Activated T-cell treated with anti-CD3 and anti-CD28 coated beads, Interleukin-2, amount 50 U/mL, for 24 hours (primary cell): Measurements from ENCODE around the gene TMEM92.

Source experiments
- DNase-seq: peaks from one replicate; pipeline ENCODE4 v3.0.0-alpha.2; 2020
- H3K27ac Mint-ChIP-seq: 2 replicates; pipeline ENCODE4 v1.8.0; 2020; ENCODE audit warnings: mild to moderate bottlenecking, mixed read lengths
- H3K27me3 Mint-ChIP-seq: 2 replicates; pipeline ENCODE4 v1.8.0; 2020; ENCODE audit warnings: mixed read lengths
- H3K36me3 Mint-ChIP-seq: 2 replicates; pipeline ENCODE4 v1.8.0; 2020; ENCODE audit warnings: low read depth, mixed read lengths
- H3K4me1 Mint-ChIP-seq: 2 replicates; pipeline ENCODE4 v1.8.0; 2020; ENCODE audit warnings: low read depth, mixed read lengths
- H3K4me3 Mint-ChIP-seq: 2 replicates; pipeline ENCODE4 v1.8.0; 2020; ENCODE audit warnings: mild to moderate bottlenecking, moderate library complexity, mixed read lengths
- H3K9me3 Mint-ChIP-seq: 2 replicates; pipeline ENCODE4 v1.8.0; 2020; ENCODE audit warnings: mixed read lengths

The TMEM92 gene

GRCh38 chr17:50274142-50274896, at the start of gene TMEM92:
Gene TMEM92 (plus strand): TSS chr17:50274466. CDS start chr17:50274502, 36 bp downstream.
- H3K4me3 Mint-ChIP-seq: no peak within 1 kb of the TSS
- H3K36me3 Mint-ChIP-seq: no peaks in the 10 kb centered on the region
- H3K27me3 Mint-ChIP-seq: peaks cover 61% of the 10 kb centered on the region
- no peak for DNase-seq
- H3K27ac Mint-ChIP-seq: no peak within 1 kb of the TSS
- H3K4me1 Mint-ChIP-seq: peaks cover 5% of the 10 kb centered on the region
- no peaks in the 10 kb centered on the region for H3K9me3 Mint-ChIP-seq

- no peak for DNase-seq
- Mint-ChIP-seq H3K9me3 (peaks cover 10% of the 10 kb centered on the region), H3K4me1 (peaks cover 1% of the 10 kb centered on the region), H3K36me3 (peaks cover 6% of the 10 kb centered on the region), H3K4me3 (no peak overlapping the region), H3K27ac (no peak overlapping the region), H3K27me3 (peaks cover 9% of the 10 kb centered on the region)
These were observed 48.5 kb upstream of the TMEM92 start for GRCh38 chr17:50225701-50226240.

- Mint-ChIP-seq H3K36me3 (no peaks in the 10 kb centered on the region), H3K27me3 (peaks cover 50% of the 10 kb centered on the region), H3K4me1 (no peaks in the 10 kb centered on the region), H3K4me3 (no peak overlapping the region), H3K9me3 (no peaks in the 10 kb centered on the region), H3K27ac (no peak overlapping the region)
- no peak for DNase-seq
These were observed 39.7 kb upstream of the TMEM92 start for GRCh38 chr17:50234581-50234980.

- no peak overlapping the region for H3K4me3 Mint-ChIP-seq
- H3K27ac Mint-ChIP-seq: no peak overlapping the region
- H3K4me1 Mint-ChIP-seq: no peaks in the 10 kb centered on the region
- no peaks in the 10 kb centered on the region for H3K9me3 Mint-ChIP-seq
- H3K27me3 Mint-ChIP-seq: peaks cover 53% of the 10 kb centered on the region
- H3K36me3 Mint-ChIP-seq: no peaks in the 10 kb centered on the region
- no peak for DNase-seq
These were observed 36.4 kb upstream of the TMEM92 start for GRCh38 chr17:50237901-50238300.

- Mint-ChIP-seq H3K9me3 (no peaks in the 10 kb centered on the region), H3K36me3 (no peaks in the 10 kb centered on the region), H3K27me3 (peaks cover 54% of the 10 kb centered on the region), H3K4me1 (no peaks in the 10 kb centered on the region), H3K4me3 (no peak overlapping the region), H3K27ac (no peak overlapping the region)
- DNase-seq: no peak
These were observed 35.5 kb upstream of the TMEM92 start for GRCh38 chr17:50238601-50239280.

GRCh38 chr17:50239937-50240336, 34.3 kb upstream of the TMEM92 start:
- H3K4me3 Mint-ChIP-seq: no peak overlapping the region
- no peak overlapping the region for H3K27ac Mint-ChIP-seq
- H3K9me3 Mint-ChIP-seq: no peaks in the 10 kb centered on the region
- H3K36me3 Mint-ChIP-seq: no peaks in the 10 kb centered on the region
- H3K4me1 Mint-ChIP-seq: no peaks in the 10 kb centered on the region
- no peak for DNase-seq
- H3K27me3 Mint-ChIP-seq: peaks cover 55% of the 10 kb centered on the region

- H3K27me3 Mint-ChIP-seq: peaks cover 52% of the 10 kb centered on the region
- no peak for DNase-seq
- no peak overlapping the region for H3K27ac Mint-ChIP-seq
- no peak overlapping the region for H3K4me3 Mint-ChIP-seq
- H3K36me3 Mint-ChIP-seq: no peaks in the 10 kb centered on the region
- no peaks in the 10 kb centered on the region for H3K4me1 Mint-ChIP-seq
- no peaks in the 10 kb centered on the region for H3K9me3 Mint-ChIP-seq
These were observed 33.4 kb upstream of the TMEM92 start for GRCh38 chr17:50240851-50241250.

GRCh38 chr17:50241431-50241830, 32.8 kb upstream of the TMEM92 start:
- DNase-seq: no peak
- Mint-ChIP-seq H3K4me1 (no peaks in the 10 kb centered on the region), H3K4me3 (no peak overlapping the region), H3K27ac (no peak overlapping the region), H3K27me3 (peaks cover 52% of the 10 kb centered on the region), H3K36me3 (no peaks in the 10 kb centered on the region), H3K9me3 (no peaks in the 10 kb centered on the region)

GRCh38 chr17:50244771-50245170, 29.5 kb upstream of the TMEM92 start:
- DNase-seq: no peak
- H3K27me3 Mint-ChIP-seq: peaks cover 52% of the 10 kb centered on the region
- H3K27ac Mint-ChIP-seq: no peak overlapping the region
- H3K9me3 Mint-ChIP-seq: peaks cover 14% of the 10 kb centered on the region
- H3K36me3 Mint-ChIP-seq: no peaks in the 10 kb centered on the region
- no peak overlapping the region for H3K4me3 Mint-ChIP-seq
- no peaks in the 10 kb centered on the region for H3K4me1 Mint-ChIP-seq

GRCh38 chr17:50248255-50248654, 26.0 kb upstream of the TMEM92 start:
- Mint-ChIP-seq H3K27me3 (peaks cover 49% of the 10 kb centered on the region), H3K4me3 (no peak overlapping the region), H3K9me3 (peaks cover 14% of the 10 kb centered on the region), H3K4me1 (no peaks in the 10 kb centered on the region), H3K36me3 (no peaks in the 10 kb centered on the region), H3K27ac (no peak overlapping the region)
- no peak for DNase-seq

GRCh38 chr17:50252781-50253180, 21.5 kb upstream of the TMEM92 start:
- H3K4me1 Mint-ChIP-seq: no peaks in the 10 kb centered on the region
- no peak overlapping the region for H3K27ac Mint-ChIP-seq
- peaks cover 43% of the 10 kb centered on the region for H3K27me3 Mint-ChIP-seq
- H3K4me3 Mint-ChIP-seq: no peak overlapping the region
- no peaks in the 10 kb centered on the region for H3K36me3 Mint-ChIP-seq
- H3K9me3 Mint-ChIP-seq: peaks cover 14% of the 10 kb centered on the region
- no peak for DNase-seq

- no peaks in the 10 kb centered on the region for H3K36me3 Mint-ChIP-seq
- H3K27ac Mint-ChIP-seq: no peak overlapping the region
- H3K4me1 Mint-ChIP-seq: no peaks in the 10 kb centered on the region
- H3K4me3 Mint-ChIP-seq: no peak overlapping the region
- no peak for DNase-seq
- H3K9me3 Mint-ChIP-seq: no peaks in the 10 kb centered on the region
- H3K27me3 Mint-ChIP-seq: peaks cover 18% of the 10 kb centered on the region
These were observed 18.3 kb upstream of the TMEM92 start for GRCh38 chr17:50255766-50256635.

- no peaks in the 10 kb centered on the region for H3K36me3 Mint-ChIP-seq
- no peak overlapping the region for H3K27ac Mint-ChIP-seq
- no peaks in the 10 kb centered on the region for H3K9me3 Mint-ChIP-seq
These were observed 17.2 kb upstream of the TMEM92 start for GRCh38 chr17:50256826-50257618.

More at GRCh38 chr17:50256826-50257618, 17.2 kb upstream of the TMEM92 start:
- no peak for DNase-seq
- Mint-ChIP-seq H3K27me3 (peaks cover 11% of the 10 kb centered on the region), H3K4me3 (no peak overlapping the region), H3K4me1 (no peaks in the 10 kb centered on the region)
